ENCODE measurements around the gene DHRS12.

Gene DHRS12

GRCh38 chr13:51733374-51734298, 70.3 kb downstream of the DHRS12 start:
- DNase-seq (ENCODE audit: low spot score) = no peak
- in situ Hi-C loops (cut with MboI; ENCODE audit: low sequenced_read_pairs, unreplicated experiment) = no loop called here
- TF ChIP-seq CTCF (IDR thresholded peaks at IDR 0.05; ENCODE audit: borderline replicate concordance, control extremely low read depth, extremely low read depth, insufficient read depth, missing control alignments) = no peak

- no peak for TF ChIP-seq CTCF (IDR thresholded peaks at IDR 0.05; ENCODE audit: borderline replicate concordance, control extremely low read depth, extremely low read depth, insufficient read depth, missing control alignments)
- in situ Hi-C loops (cut with MboI; ENCODE audit: low sequenced_read_pairs, unreplicated experiment) = no loop called here
- DNase-seq (ENCODE audit: low spot score) = no peak
Observed at GRCh38 chr13:51731759-51732158, 72.2 kb downstream of the DHRS12 start.

- DNase-seq (ENCODE audit: low spot score) = no peak
- in situ Hi-C loops (cut with MboI; ENCODE audit: low sequenced_read_pairs, unreplicated experiment) = no loop called here
- no peak for TF ChIP-seq CTCF (IDR thresholded peaks at IDR 0.05; ENCODE audit: borderline replicate concordance, control extremely low read depth, extremely low read depth, insufficient read depth, missing control alignments)
Observed at GRCh38 chr13:51730927-51731326, 73.0 kb downstream of the DHRS12 start.

- no peak for DNase-seq (ENCODE audit: low spot score)
- no peak for TF ChIP-seq CTCF (IDR thresholded peaks at IDR 0.05; ENCODE audit: borderline replicate concordance, control extremely low read depth, extremely low read depth, insufficient read depth, missing control alignments)
- in situ Hi-C loops (cut with MboI; ENCODE audit: low sequenced_read_pairs, unreplicated experiment) = no loop called here
Observed at GRCh38 chr13:51729866-51730553, 74.0 kb downstream of the DHRS12 start.

GRCh38 chr13:51728972-51729371, 75.0 kb downstream of the DHRS12 start:
- TF ChIP-seq CTCF (IDR thresholded peaks at IDR 0.05; ENCODE audit: borderline replicate concordance, control extremely low read depth, extremely low read depth, insufficient read depth, missing control alignments) = no peak
- DNase-seq (ENCODE audit: low spot score) = no peak
- in situ Hi-C loops (cut with MboI; ENCODE audit: low sequenced_read_pairs, unreplicated experiment) = no loop called here

- in situ Hi-C loops (cut with MboI; ENCODE audit: low sequenced_read_pairs, unreplicated experiment) = no loop called here
- TF ChIP-seq CTCF (IDR thresholded peaks at IDR 0.05; ENCODE audit: borderline replicate concordance, control extremely low read depth, extremely low read depth, insufficient read depth, missing control alignments) = no peak
- DNase-seq (ENCODE audit: low spot score) = no peak
Observed at GRCh38 chr13:51728275-51728673, 75.7 kb downstream of the DHRS12 start.

Measured in GM13976 (cell line).